Karpas-422 (cell line): ENCODE measurements around the gene PGK1. TPM values are rescaled to one million over a fixed set of nuclear protein-coding genes. Genes with fewer than 3 reads are reported as not detected.

ENCODE experiments used
- DNase-seq: peaks from one replicate; pipeline ENCODE4 v3.0.0-alpha.2; 2015
- H2AFZ ChIP-seq: fragments of 200-600 bp; sonication (generic); 2 replicates; pipeline ENCODE4 v1.6.1; 2014; ENCODE audit warnings: antibody characterized with exemption, low read length, mixed read lengths
- H3K27ac ChIP-seq: fragments of 200-600 bp; sonication (generic); 2 replicates; pipeline ENCODE4 v1.5.1; 2014; ENCODE audit warnings: mild to moderate bottlenecking, low read length, moderate library complexity
- H3K27me3 ChIP-seq: fragments of 200-600 bp; sonication (generic); 2 replicates; pipeline ENCODE4 v1.6.1; 2014; ENCODE audit warnings: low read length, mixed read lengths
- H3K36me3 ChIP-seq: fragments of 200-600 bp; sonication (generic); 2 replicates; pipeline ENCODE4 v1.6.1; 2014; ENCODE audit warnings: low read length, mixed read lengths; ENCODE audit not compliant: insufficient read depth
- H3K4me1 ChIP-seq: fragments of 200-600 bp; sonication (generic); 2 replicates; pipeline ENCODE4 v1.6.1; 2014; ENCODE audit warnings: mild to moderate bottlenecking, low read length, mixed read lengths
- H3K4me2 ChIP-seq: fragments of 200-600 bp; sonication (generic); 2 replicates; pipeline ENCODE4 v1.6.1; 2014; ENCODE audit warnings: low read length, low read depth, mild to moderate bottlenecking; ENCODE audit not compliant: poor library complexity, severe bottlenecking
- H3K4me3 ChIP-seq: fragments of 200-600 bp; sonication (generic); 2 replicates; pipeline ENCODE4 v1.5.1; 2014; ENCODE audit warnings: mild to moderate bottlenecking, antibody characterized with exemption, low read length, mixed read lengths
- H3K79me2 ChIP-seq: fragments of 200-600 bp; sonication (generic); 2 replicates; pipeline ENCODE4 v1.6.1; 2014; ENCODE audit warnings: mild to moderate bottlenecking, low read length, mixed read lengths
- H3K9ac ChIP-seq: fragments of 200-600 bp; sonication (generic); 2 replicates; pipeline ENCODE4 v1.6.0; 2014; ENCODE audit warnings: low read length
- H3K9me2 ChIP-seq: fragments of 200-600 bp; sonication (generic), shearing (Covaris generic); replicated peaks from 2 replicates; pipeline ENCODE4 v1.6.0; 2014; ENCODE audit warnings: mild to moderate bottlenecking, low read length, moderate library complexity; ENCODE audit not compliant: insufficient read depth
- H3K9me3 ChIP-seq: fragments of 300-700, 200-600 bp; sonication (generic); 2 replicates; pipeline ENCODE4 v1.6.1; 2014; ENCODE audit warnings: low read length, mixed read lengths
- H4K20me1 ChIP-seq: fragments of 200-600 bp; sonication (generic); 2 replicates; pipeline ENCODE4 v1.6.1; 2014; ENCODE audit warnings: mild to moderate bottlenecking, antibody characterized with exemption, low read length, low read depth; ENCODE audit not compliant: insufficient read depth
- total RNA-seq: library from RNA; depleted of rRNA; stranded (reverse); fragments of >200 nt; shearing (Covaris generic); gene quantifications from 2 replicates; pipeline ENCODE4 v1.2.3, GENCODE V29; 2014; ENCODE audit warnings: low replicate concordance; rRNA removed

The PGK1 gene
- total RNA-seq, 1 experiment from 2014 or later = 337 TPM

- Histone ChIP-seq H3K9me3 (no peaks in the 10 kb centered on the region), H3K9me2 (no peaks in the 10 kb centered on the region), H3K27me3 (no peaks in the 10 kb centered on the region), H3K4me3 (no peak overlapping the region), H4K20me1 (no peaks in the 10 kb centered on the region), H3K27ac (no peak overlapping the region), H3K4me2 (no peak overlapping the region), H3K4me1 (no peaks in the 10 kb centered on the region), H3K79me2 (no peaks in the 10 kb centered on the region), H3K36me3 (no peaks in the 10 kb centered on the region), H3K9ac (no peak overlapping the region), H2AFZ (no peak overlapping the region)
- no peak for DNase-seq
Measured at GRCh38 chrX:78168065-78168464, 64.0 kb downstream of the PGK1 start.

Other genes starting within 250 kb of the PGK1 start
- gene MAGT1, start 208.8 kb upstream of the PGK1 start, total RNA-seq = 78.5 and 110 TPM in 2 replicates
- 256 and 632 TPM in 2 replicates for gene COX7B, start 204.8 kb upstream of the PGK1 start, total RNA-seq
- gene ATP7A, start 193.6 kb upstream of the PGK1 start, total RNA-seq = 4.0 and 6.3 TPM in 2 replicates
- gene PGAM4, start 134.6 kb upstream of the PGK1 start, total RNA-seq = not detected in 2 replicates
- gene TAF9B, start 35.4 kb downstream of the PGK1 start, total RNA-seq = 1.0 and 4.8 TPM in 2 replicates
- 1.2 and 2.2 TPM in 2 replicates for gene CYSLTR1, start 223.4 kb downstream of the PGK1 start, total RNA-seq